Activated naive CD4-positive, alpha-beta T cell treated with anti-CD3 and anti-CD28 coated beads, Interleukin-2, amount 50 U/mL, for 72 hours (primary cell): ENCODE results near the gene TMEM235. TPM values are rescaled to one million over a fixed set of nuclear protein-coding genes. Genes with fewer than 3 reads are reported as not detected.
A peak's percentile ranks its signal among the peaks of the same experiment; 100 is the strongest.

Experiments
- ATAC-seq, 2 donors: fragments of 150-1000 bp; cut with Tn5 transposase; 2 replicates each; pipeline ENCODE4 v1.10.0; 2021; ENCODE audit warnings: mild to moderate bottlenecking in 2 of 2, moderate library complexity in 2 of 2
- DNase-seq, 2 donors: peaks; one replicate each; pipeline ENCODE4 v3.0.0; 2021 to 2022; ENCODE audit warnings: low spot score in 2 of 2
- H3K27ac Mint-ChIP-seq, 2 donors: one replicate each; pipeline ENCODE4 v1.8.0; 2022; ENCODE audit warnings: mild to moderate bottlenecking in 2 of 2, mixed read lengths in 2 of 2
- H3K36me3 Mint-ChIP-seq, 2 donors: one replicate each; pipeline ENCODE4 v1.8.0; 2022; ENCODE audit warnings: mixed read lengths in 2 of 2
- H3K9me3 Mint-ChIP-seq, 2 donors: one replicate each; pipeline ENCODE4 v1.8.0; 2022; ENCODE audit warnings: mixed read lengths in 2 of 2
- total RNA-seq, 2 donors: library from RNA; stranded (reverse); gene quantifications; one replicate each; pipeline ENCODE4 v1.2.3, GENCODE V29; 2022

TMEM235 gene
- total RNA-seq, 2 donors from 2014 or later: not detected

DNA sequence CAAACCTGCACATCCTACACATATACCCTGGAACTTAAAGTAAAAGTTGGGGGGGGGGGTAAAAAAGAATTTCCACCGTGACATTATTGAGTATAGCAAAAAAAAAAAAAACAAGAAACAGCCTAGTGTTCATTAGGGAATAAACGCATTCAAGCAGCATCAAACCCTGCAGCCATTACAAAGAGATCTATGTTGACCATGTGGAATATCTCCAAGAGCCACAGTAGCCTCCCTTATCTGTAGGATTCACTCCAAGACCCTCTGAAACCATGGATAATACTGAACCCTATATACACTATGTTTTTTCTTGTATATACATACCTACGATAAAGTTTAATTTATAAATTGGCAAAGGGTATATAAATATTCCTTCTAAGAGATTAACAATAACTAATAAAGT lies 22.9 kb upstream of the TMEM235 start:
- Mint-ChIP-seq H3K27ac (no peak overlapping the region), H3K9me3 (no peaks in the 10 kb centered on the region)
- no peak for ATAC-seq

GRCh38 chr17:78210111-78210510 lies 21.3 kb upstream of the TMEM235 start:
- peaks cover 5 to 6% of the 10 kb centered on the region in 2 donors for H3K36me3 Mint-ChIP-seq
- H3K27ac Mint-ChIP-seq: no peak overlapping the region
- DNase-seq (no peak), ATAC-seq (no peak)
- H3K9me3 Mint-ChIP-seq: no peaks in the 10 kb centered on the region

More for the DNA sequence above, 22.9 kb upstream of the TMEM235 start:
- DNase-seq: no peak
- no peaks in the 10 kb centered on the region for H3K36me3 Mint-ChIP-seq

DNA sequence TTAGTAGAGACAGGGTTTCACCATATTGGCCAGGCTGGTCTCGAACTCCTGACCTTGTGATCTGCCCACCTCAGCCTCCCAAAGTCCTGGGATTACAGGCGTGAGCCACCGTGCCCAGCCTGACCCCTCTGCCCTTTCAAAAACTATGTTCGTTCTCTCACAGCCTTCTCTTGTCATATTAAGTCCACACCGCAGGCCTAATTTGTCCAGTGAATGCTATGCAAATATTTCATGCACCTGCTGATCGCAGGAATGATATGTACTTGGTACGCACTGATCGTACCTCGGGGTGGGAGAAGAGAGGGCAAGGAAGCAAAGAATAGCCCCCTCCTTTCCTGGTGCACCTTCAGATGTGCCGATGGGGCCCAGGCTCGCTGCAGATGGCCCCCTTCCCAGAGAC lies 20.4 kb upstream of the TMEM235 start:
- no peak for ATAC-seq
- H3K9me3 Mint-ChIP-seq: no peaks in the 10 kb centered on the region
- H3K27ac Mint-ChIP-seq: no peak overlapping the region
- DNase-seq: no peak
- peaks cover 6 to 7% of the 10 kb centered on the region in 2 donors for H3K36me3 Mint-ChIP-seq

DNA sequence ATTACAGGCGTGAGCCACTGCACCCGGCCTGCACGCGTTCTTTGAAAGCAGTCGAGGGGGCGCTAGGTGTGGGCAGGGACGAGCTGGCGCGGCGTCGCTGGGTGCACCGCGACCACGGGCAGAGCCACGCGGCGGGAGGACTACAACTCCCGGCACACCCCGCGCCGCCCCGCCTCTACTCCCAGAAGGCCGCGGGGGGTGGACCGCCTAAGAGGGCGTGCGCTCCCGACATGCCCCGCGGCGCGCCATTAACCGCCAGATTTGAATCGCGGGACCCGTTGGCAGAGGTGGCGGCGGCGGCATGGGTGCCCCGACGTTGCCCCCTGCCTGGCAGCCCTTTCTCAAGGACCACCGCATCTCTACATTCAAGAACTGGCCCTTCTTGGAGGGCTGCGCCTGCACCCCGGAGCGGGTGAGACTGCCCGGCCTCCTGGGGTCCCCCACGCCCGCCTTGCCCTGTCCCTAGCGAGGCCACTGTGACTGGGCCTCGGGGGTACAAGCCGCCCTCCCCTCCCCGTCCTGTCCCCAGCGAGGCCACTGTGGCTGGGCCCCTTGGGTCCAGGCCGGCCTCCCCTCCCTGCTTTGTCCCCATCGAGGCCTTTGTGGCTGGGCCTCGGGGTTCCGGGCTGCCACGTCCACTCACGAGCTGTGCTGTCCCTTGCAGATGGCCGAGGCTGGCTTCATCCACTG lies 17.3 kb upstream of the TMEM235 start, which contains the start of gene BIRC5:
TSS of gene BIRC5 (plus strand) at position 238 of the 690 bp plus-strand sequence. CDS start at position 302, 64 bp downstream.
- peaks cover 17 to 22% of the 10 kb centered on the region in 2 donors for H3K36me3 Mint-ChIP-seq
- H3K9me3 Mint-ChIP-seq: no peaks in the 10 kb centered on the region
- H3K27ac Mint-ChIP-seq: peak within 1 kb of the TSS; percentile 93 to 94
- ATAC-seq (peak; percentile 100), DNase-seq (peak; percentile 89 to 96)

DNA sequence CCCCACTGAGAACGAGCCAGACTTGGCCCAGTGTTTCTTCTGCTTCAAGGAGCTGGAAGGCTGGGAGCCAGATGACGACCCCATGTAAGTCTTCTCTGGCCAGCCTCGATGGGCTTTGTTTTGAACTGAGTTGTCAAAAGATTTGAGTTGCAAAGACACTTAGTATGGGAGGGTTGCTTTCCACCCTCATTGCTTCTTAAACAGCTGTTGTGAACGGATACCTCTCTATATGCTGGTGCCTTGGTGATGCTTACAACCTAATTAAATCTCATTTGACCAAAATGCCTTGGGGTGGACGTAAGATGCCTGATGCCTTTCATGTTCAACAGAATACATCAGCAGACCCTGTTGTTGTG lies 16.7 kb upstream of the TMEM235 start:
- Mint-ChIP-seq H3K9me3 (no peaks in the 10 kb centered on the region), H3K27ac (peak overlapping the region; percentile 93 to 94), H3K36me3 (peaks cover 23 to 27% of the 10 kb centered on the region in 2 donors)
- DNase-seq (no peak), ATAC-seq (no peak)

GRCh38 chr17:78219396-78220150 lies 11.9 kb upstream of the TMEM235 start:
- Mint-ChIP-seq H3K27ac (peak overlapping the region; percentile 24 to 68), H3K9me3 (no peaks in the 10 kb centered on the region), H3K36me3 (peaks cover 41 to 46% of the 10 kb centered on the region in 2 donors)
- DNase-seq (no peak), ATAC-seq (no peak)

GRCh38 chr17:78223061-78223460 lies 8.4 kb upstream of the TMEM235 start:
- Mint-ChIP-seq H3K9me3 (no peaks in the 10 kb centered on the region), H3K36me3 (peaks cover 32 to 34% of the 10 kb centered on the region in 2 donors), H3K27ac (peak overlapping the region in 1 of 2 donors; percentile 19)
- DNase-seq (no peak), ATAC-seq (no peak)

- DNase-seq: no peak
- peak overlapping the region in 1 of 2 donors; percentile 19 for H3K27ac Mint-ChIP-seq
- no peak for ATAC-seq
- H3K9me3 Mint-ChIP-seq: no peaks in the 10 kb centered on the region
- H3K36me3 Mint-ChIP-seq: peaks cover 30 to 32% of the 10 kb centered on the region in 2 donors
Observed at GRCh38 chr17:78223765-78224164, 7.7 kb upstream of the TMEM235 start.

DNA sequence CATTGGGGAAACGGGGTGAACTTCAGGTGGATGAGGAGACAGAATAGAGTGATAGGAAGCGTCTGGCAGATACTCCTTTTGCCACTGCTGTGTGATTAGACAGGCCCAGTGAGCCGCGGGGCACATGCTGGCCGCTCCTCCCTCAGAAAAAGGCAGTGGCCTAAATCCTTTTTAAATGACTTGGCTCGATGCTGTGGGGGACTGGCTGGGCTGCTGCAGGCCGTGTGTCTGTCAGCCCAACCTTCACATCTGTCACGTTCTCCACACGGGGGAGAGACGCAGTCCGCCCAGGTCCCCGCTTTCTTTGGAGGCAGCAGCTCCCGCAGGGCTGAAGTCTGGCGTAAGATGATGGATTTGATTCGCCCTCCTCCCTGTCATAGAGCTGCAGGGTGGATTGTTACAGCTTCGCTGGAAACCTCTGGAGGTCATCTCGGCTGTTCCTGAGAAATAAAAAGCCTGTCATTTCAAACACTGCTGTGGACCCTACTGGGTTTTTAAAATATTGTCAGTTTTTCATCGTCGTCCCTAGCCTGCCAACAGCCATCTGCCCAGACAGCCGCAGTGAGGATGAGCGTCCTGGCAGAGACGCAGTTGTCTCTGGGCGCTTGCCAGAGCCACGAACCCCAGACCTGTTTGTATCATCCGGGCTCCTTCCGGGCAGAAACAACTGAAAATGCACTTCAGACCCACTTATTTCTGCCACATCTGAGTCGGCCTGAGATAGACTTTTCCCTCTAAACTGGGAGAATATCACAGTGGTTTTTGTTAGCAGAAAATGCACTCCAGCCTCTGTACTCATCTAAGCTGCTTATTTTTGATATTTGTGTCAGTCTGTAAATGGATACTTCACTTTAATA lies 7.0 kb upstream of the TMEM235 start:
- Mint-ChIP-seq H3K27ac (peak overlapping the region in 1 of 2 donors; percentile 19), H3K36me3 (peaks cover 23 to 25% of the 10 kb centered on the region in 2 donors), H3K9me3 (no peaks in the 10 kb centered on the region)
- ATAC-seq (no peak), DNase-seq (no peak)

DNA sequence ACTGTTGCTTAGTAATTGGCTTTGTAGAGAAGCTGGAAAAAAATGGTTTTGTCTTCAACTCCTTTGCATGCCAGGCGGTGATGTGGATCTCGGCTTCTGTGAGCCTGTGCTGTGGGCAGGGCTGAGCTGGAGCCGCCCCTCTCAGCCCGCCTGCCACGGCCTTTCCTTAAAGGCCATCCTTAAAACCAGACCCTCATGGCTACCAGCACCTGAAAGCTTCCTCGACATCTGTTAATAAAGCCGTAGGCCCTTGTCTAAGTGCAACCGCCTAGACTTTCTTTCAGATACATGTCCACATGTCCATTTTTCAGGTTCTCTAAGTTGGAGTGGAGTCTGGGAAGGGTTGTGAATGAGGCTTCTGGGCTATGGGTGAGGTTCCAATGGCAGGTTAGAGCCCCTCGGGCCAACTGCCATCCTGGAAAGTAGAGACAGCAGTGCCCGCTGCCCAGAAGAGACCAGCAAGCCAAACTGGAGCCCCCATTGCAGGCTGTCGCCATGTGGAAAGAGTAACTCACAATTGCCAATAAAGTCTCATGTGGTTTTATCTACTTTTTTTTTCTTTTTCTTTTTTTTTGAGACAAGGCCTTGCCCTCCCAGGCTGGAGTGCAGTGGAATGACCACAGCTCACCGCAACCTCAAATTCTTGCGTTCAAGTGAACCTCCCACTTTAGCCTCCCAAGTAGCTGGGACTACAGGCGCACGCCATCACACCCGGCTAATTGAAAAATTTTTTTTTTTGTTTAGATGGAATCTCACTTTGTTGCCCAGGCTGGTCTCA lies 6.2 kb upstream of the TMEM235 start:
- H3K36me3 Mint-ChIP-seq: peaks cover 17 to 20% of the 10 kb centered on the region in 2 donors
- no peak overlapping the region for H3K27ac Mint-ChIP-seq
- no peak for ATAC-seq
- no peaks in the 10 kb centered on the region for H3K9me3 Mint-ChIP-seq
- no peak for DNase-seq

DNA sequence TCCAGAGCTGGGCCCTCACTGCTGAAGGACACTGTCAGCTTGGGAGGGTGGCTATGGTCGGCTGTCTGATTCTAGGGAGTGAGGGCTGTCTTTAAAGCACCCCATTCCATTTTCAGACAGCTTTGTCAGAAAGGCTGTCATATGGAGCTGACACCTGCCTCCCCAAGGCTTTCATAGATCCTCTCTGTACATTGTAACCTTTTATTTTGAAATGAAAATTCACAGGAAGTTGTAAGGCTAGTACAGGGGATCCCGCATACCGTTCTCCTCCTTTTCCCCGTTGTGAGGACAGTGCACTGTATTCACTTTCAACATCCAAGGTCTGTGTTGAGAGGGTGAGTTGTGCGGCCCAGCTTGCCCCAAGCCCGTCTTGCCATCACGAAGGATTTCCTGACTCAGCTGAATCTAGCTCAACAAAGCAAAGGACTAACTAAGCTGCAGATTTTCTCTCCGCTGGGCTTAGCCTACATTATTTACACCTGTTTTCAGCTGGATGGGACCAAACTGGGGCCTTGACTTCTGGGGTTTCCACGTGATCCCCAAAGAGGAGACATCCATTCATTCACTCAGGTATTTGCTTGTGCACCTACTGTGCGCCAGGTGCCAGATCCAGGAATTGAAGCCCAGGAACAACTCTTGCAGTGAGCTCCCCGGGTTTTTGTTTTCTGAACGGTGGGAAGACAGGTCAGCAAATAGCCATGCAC lies 5.2 kb upstream of the TMEM235 start:
- peaks cover 12 to 20% of the 10 kb centered on the region in 2 donors for H3K36me3 Mint-ChIP-seq
- DNase-seq (no peak), ATAC-seq (no peak)
- H3K9me3 Mint-ChIP-seq: no peaks in the 10 kb centered on the region
- H3K27ac Mint-ChIP-seq: peak overlapping the region in 1 of 2 donors; percentile 55

DNA sequence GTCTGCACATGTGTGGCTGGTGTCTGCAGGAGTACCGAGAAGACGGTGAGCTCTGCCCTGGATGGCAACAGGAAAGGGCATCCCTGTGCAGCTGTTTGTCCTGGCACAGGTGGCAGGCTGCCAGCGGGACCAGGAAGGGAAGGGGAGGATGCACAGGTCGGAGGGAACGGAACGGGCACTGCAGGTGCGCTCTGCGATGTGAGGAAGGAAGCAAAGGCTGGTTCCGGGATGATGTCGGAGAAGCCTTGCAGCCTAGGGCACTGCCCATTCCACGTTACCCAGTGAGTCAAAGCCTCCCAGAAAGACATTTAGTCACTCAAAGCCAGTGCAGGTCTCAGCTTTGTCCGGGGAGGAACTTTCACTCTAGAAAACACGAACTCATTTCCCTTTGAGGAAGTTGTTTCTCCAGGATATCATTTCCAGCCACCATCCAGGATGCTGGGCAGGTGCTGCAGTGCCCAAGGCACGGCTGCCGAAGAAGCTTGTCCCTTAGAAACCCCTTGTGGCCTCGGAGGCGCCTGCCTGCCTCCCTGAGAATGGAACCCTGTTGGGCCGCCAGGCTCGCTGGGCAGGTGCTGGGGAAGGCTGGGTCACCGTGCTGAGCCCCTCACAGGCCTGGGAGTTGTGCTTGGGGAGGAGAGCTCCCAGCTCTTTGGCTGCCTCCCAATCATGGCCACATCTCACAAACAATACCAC lies 4.5 kb upstream of the TMEM235 start:
- ATAC-seq: peak; percentile 45 to 57
- no peak for DNase-seq
- Mint-ChIP-seq H3K36me3 (peaks cover 12 to 20% of the 10 kb centered on the region in 2 donors), H3K27ac (peak overlapping the region in 1 of 2 donors; percentile 55), H3K9me3 (no peaks in the 10 kb centered on the region)

DNA sequence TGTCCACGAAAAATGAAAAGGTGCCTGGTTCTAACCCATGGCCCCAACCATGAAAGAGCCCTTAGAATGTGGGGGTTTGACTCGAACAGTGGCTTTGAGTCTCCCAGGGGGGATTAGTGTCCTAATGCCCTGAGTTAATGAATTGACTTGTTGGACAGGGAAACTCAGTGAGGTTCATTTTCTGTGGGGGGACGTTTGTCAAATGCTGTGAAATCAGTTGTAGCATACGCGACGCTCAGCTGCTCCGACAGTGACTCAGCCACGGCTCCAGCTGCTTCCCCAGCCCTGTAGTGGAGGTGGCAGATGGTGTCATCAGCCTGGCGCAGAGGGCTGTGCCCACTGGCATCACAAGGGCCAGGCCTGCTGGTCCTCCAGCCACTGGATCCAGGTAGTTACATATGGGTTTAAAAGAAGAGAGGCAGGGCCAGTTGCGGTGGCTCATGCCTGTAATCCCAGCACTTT lies 3.9 kb upstream of the TMEM235 start:
- Mint-ChIP-seq H3K27ac (peak overlapping the region in 1 of 2 donors; percentile 29), H3K9me3 (no peaks in the 10 kb centered on the region), H3K36me3 (peaks cover 12 to 20% of the 10 kb centered on the region in 2 donors)
- peak in 1 of 2 donors; percentile 43 for ATAC-seq
- no peak for DNase-seq

- no peak overlapping the region for H3K27ac Mint-ChIP-seq
- no peaks in the 10 kb centered on the region for H3K9me3 Mint-ChIP-seq
- H3K36me3 Mint-ChIP-seq: peaks cover 11 to 15% of the 10 kb centered on the region in 2 donors
- DNase-seq: no peak
- ATAC-seq: no peak
Observed at GRCh38 chr17:78228176-78228575, 3.3 kb upstream of the TMEM235 start.
